Stimulated activated CD8-positive, alpha-beta memory T cell treated with anti-CD3 and anti-CD28 coated beads, Interleukin-7, amount 100 ng/mL, for 4 hours (primary cell): ENCODE results near the gene NLN.
"Not testable (repeated sequence)": the region's sequence is repeated elsewhere in the genome, so short reads cannot be mapped to it uniquely, and the experiment has no call there.

Experiments
- DNase-seq, 2 donors: peaks; one replicate each; pipeline ENCODE4 v3.0.0-alpha.2; 2020; ENCODE audit warnings: low read depth in 2 of 2

NLN gene

DNA sequence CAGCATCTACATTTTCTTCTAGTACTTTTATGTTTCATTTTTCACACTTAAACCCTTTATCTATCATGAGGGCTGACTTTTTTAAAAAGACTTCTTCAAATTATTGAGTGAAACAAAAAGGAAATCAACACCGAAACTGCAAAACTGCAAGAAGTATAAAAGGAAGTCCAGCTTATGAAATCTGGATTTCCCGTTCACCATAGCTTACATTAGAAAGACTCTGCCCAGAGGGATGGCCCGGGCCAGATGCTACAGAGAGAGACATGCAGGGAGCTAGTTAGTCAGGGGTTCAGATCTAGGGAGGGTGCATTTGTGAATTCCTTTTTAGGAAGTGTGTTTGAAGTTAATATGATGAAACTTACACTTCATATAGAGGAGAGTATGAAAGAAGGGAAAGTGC is 10.0 kb downstream of the NLN start:
- not testable (repeated sequence) for DNase-seq

DNA sequence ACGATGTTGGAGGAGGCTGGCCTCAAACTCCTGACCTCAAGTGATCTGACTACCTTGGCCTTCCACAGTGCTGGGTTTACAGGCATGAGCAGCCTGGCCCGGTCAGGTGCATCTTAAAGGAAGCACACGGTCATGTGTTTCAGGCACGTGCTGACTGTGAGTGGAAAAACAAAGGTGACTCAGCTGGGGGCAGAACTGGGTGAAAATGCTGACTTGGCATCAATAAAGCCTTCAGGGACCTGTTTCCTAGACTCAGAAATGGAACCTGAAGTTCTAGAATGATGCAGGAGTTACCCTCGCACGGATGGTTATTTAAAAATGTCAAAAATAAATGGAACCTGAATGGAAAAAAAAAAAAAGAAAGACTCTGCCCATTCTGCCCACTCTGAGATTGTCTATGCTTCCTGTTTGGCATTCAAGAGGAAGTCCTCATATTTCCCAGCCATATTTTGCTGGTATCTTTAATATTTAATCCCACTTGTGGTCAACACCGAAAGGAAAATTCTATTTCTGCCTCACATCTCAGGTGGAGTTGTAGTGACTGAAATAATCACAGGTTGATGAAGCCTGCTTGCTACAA is 12.3 kb downstream of the NLN start:
- DNase-seq, result not testable (repeated sequence)

DNA sequence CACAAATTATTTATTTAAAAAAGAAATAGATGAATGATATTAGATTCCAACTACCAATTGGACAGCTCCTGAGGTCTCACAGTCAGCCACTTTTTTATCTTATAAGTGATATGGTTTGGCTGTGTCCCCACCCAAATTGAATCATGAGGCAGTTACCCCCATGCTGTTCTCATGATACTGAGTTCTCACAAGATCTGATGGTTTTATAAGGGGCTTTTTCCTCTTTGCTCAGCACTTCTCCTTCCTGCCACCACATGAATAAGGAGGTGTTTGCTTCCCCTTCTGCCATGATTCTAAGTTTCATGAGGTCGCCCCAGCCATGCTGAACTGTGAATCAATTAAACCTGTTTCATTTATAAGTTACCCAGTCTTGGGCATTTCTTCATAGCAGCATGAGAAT is 12.9 kb downstream of the NLN start:
- no peak for DNase-seq

DNA sequence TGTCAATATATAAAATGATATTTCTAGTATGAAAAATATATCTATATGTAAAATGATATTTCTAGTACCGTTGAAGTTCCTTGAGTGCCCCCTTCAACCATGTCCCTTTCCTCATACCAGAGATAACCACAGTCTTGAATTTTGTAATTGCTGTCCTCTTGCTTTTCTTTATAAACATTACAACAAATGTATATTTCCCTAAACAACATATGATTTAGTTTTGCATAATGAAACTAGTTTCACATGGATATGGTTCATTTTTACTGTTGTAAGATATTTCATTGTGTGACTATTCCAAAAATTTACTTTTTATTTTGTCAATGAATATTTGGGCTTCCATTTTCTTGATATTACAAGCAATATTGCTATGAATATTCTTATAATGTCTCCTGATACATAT is 14.0 kb downstream of the NLN start:
- DNase-seq, result no peak

DNA sequence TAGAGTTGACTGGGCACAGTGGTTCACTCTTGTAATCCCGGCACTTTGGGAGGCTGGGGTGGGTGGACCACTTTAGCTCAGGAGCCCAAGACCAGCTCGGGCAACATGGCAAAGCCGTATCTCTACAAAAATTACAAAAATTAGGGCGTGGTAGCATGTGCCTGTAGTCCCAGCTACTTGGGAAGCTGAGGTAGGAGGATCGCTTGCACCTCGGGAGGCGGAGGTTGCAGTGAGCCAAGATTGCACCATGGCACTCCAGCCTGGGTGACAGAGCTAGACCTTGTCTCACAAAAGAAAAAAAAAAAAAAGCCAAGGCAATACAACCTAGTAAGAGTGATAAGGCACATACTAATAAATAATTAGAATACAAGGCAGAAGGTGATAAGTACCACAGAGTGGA is 15.8 kb downstream of the NLN start:
- DNase-seq, result no peak

DNA sequence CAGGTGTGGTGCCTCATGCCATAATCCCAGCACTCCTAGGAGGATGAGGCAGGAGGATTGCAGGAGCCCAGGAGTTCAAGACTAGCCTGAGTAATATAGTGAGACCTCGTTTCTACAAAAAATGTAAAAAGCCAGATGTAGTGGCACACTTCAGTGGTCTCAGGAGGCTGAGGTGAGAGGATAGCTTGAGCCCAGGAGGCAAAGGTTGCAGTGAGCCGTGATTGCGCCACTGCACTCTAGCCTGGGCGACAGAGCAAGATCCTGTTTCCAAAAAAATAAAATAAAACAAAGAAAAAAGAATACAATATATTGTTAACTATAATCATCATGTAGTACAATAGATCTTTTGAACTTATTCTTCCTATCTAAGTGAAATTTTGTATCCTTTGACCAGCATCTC is 16.3 kb downstream of the NLN start:
- DNase-seq, result no peak

DNA sequence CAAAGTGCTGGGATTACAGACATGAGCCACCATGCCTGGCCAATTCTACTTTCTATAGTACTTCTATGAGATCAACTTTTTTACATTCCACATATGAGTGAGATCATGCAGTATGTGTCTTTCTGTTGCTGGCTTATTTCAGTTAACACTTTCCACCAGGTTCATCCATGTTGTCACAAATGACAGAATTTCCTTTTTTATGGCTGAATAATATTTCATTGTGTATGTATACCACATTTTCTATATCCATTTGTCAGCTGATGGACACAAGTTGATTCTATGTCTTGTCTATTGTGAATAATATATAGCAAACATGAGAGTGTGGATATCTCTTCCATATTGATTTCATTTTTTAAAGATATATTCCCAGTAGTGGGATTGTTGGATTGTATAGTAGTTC is 17.2 kb downstream of the NLN start:
- DNase-seq, result no peak

DNA sequence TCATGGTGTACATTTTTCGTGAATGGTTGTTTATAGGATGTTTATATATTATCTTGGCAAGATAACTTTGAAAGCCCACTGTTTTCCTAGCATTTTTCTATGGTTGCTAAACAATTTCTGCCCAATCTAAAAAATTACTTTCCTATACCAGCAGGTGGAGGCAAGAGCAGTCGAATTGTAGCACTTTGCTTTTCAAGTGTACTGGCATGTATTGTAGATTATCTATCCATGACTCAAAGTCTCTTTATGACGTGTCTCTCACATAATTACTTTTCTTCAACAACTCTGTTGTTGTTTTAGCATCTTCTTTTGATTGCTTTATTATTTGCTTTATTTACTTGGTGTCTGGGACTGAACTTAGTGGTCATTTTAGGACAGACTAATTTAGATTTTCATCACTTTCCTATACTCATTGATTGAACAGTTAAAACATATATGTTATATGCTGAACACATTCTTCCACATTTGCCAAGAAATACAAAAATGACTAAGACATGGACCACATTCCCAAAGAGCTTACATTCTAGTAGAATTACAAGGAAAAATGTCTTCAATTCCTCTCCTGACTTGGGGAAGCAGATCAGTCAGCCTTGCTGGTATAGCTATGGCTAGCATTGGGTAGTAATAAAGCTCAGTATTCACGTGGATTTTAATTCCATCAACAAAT is 20.7 kb downstream of the NLN start:
- no peak for DNase-seq

DNA sequence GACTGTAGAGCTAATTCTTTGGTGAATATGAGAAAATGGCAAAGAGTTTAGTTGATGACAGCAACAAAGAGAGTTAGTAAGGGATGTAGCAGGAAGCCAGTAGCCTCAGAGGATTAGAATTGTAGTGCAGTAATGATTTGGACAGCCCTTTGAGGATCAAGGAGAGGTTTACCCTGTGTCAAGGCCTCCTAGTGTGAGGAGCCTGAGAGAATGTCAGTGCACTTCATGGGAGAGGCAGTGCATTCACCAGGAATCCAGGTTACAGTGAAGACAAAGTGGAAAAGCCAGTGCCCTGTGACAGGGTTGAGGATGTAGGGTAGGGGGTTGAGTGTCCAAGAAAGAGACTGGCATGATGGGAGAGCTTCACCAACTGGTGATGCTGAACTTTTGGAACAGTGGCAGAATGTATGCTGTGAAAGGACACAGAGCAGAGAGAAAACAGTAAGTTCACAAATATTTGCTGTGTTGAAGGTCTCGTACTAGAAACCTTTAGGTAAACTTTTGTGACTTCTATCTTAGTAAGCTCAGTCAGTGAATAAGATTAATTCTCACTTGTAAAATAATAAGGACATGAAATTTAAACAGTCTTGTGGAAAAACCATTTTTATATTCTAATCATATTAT is 27.3 kb downstream of the NLN start:
- no peak for DNase-seq

DNA sequence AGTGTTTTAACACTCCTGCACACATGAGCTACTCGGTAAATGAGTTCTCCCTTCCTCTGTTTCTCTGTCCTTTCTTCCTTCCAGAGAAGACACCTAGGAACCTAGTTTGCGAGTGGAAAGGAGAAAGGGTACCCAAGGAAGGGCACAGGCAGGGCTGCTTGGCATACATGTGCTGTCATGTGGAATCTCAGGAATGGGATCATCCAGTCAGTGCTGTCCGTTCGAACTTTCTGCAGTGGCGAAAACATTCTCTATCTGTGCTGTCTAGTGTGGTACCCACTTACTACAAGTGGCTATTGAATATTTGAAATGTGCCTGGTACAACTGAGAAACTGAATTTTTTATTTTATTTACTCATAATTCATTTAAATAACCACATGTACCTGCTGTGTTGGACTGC is 28.0 kb downstream of the NLN start:
- DNase-seq, result no peak

DNA sequence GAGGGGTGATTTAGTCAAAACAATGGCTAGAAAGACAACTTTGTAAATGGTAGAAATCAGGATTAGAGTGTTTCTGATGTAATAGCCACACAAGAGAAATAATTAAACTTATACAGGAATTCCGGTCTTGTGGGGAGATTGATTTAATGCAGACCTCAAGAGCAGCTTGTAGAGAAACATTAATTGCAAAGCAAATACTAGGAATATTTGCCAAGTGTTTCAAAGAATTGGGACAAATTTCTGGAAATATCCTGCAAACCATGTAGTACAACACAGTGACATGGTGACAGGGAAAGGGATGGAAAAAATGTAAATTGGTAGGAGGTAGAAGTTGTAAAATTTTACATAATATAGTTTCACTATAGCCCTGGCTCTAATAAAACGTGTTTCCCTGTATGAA is 28.9 kb downstream of the NLN start:
- DNase-seq, result no peak

DNA sequence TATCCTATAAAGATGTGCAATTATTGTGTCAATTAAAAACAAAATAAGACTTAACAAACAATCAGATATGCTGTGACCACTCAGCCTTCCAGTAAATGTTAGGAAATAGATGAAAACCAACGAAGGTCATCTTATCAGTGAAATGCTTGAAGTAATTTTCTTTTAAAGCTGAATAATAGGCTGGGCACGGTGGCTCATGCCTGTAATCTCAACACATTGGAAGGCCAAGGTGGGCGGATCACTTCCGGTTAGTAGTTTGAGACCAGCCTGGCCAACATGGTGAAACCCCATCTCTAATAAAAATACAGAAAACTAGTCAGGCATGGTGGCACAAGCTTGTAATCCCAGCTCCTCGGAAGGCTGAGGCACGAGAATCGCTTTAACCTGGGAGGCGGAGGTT is 31.2 kb downstream of the NLN start:
- DNase-seq, result no peak

DNA sequence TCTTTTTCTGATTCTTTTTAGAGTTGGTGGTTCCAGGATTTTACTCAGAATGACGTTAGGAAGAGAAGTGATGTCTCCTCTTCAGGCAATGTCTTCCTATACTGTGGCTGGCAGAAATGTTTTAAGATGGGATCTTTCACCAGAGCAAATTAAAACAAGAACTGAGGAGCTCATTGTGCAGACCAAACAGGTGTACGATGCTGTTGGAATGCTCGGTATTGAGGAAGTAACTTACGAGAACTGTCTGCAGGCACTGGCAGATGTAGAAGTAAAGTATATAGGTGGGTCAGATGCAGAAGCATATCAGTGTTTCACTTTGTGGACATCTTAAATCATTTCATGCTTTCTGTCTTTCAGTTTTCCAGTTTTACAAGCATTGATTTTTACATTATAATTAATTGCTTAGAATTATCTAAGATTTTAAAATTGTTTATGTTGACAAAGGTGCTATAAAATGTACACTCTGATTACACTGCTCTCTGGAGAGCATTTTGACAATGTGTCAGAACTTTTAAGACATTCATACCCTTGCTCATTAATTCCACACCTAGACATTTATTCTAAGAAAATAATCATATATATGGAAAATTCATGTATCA is 36.6 kb downstream of the NLN start:
- DNase-seq, result no peak

DNA sequence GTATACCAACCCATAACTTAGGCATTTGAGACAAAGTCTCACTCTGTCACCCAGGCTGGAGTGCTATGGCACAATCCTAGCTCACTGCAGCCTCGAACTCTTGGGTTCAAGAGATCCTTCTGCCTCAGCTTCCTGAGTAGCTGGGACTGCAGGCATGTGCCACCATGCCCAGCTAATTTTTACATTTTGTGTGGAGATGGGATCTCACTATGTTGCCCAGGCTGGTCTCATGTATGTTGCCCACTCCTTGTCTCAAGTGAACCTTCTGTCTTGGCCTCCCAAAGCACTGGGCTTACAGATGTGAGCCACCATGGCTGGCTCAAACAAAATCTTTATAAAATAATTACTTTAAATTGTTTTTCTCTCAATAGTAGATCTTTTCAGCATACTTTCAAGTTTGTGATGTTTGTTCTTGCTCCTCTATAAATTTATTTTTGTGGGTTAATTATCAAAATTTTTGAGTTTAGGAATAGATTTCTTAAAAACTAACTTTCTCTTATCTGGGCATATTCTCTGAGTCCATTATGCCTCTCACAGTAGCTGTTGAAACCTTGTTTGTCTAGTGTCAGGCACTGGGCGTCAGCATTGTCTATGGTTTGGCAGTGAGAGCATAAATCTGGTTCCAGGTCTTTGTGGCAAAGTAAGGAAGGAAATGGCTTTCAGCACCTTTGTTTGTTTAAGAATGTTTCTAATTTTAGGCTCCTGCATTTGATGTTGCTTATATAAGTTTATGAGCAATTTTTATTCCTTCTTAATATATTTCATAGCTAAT is 38.7 kb downstream of the NLN start:
- DNase-seq, result peak; percentile 11 to 26

DNA sequence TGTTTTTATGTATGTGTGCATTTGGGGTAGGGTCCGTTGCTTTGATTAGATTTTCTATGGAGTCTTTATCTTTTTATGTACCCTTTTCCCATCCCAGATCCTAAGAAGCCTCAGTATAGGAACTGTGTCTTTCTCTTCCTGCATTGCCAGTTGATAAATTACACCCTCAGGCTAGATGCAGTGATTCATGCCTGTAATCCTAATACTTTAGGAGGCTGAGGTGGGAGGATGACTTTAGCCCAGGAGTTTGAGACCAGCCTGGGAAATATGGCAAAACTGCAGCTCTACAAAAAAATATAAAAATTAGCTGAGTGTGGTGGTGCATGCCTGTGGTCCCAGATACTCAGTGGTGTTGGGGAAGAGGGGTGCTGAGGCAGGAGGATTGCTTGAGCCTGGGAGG is 40.2 kb downstream of the NLN start:
- no peak for DNase-seq

DNA sequence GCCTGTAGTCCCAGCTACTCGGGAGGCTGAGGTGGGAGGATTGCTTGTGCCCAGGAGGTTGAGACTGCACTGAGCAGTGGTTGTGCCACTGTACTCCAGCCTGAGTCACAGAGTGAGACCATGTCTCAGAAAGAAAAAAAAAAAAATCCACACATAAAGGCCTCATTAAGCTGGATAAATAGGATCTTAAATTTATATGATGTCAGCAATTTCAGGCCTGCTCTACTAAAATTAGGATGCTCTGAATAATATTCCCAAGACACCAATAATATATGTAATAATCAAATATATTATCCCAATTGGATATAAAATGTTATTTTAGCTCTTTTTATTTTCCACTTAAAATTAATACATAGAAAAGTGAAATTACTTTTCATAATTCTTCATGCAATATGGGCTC is 43.6 kb downstream of the NLN start:
- DNase-seq, result no peak

DNA sequence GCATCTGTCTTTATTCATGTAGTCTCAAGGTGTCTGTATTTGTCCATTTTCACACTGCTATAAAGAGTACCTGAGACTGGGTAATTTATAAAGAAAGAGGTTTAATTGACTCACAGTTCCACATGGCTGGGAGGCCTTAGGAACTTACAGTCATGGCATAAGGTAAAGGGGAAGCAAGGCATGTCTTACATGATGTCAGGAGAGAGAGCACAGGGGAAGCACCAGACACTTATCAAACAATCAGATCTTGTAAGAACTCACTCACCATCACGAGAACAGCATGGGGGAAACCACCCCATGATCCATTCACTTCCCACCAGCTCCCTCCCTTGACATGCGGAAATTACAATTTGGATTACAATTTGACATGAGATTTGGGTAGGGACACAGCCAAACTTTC is 44.2 kb downstream of the NLN start:
- DNase-seq, result no peak

DNA sequence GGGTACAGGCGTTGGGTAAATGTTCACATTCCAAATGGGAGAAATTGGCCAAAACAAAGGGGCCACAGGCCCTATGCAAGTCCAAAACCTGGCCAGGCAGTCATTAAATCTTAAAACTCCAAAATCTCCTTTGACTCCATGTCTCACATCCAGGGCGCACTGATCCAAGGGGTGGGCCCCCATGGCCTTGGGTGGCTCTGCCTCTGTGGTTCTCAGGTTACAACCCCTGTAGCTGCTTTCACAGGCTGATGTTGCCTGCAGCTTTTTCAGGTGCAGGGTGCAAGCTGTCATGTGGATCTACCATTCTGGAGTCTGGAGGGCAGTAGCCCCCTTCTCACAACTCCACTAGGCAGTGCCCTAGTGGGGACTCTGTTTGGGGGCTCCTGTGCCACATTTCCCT is 44.8 kb downstream of the NLN start:
- no peak for DNase-seq

DNA sequence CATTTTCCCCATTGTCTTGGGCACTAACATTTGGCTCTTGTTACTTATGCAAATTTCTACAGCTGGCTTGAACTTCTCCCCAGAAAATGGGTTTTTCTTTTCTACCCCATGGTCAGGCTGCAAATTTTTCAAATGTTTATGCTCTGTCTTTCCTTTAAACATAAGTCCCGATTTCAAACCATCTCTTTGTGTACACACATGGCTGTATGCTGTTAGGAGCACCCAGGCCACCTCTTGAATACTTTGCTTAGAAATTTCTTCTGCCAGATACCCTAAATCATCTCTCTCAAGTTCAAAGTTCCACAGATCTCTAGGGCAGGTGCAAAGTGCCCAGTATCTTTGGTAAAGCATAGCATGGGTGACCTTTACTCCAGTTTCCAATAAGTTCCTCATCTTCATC is 45.6 kb downstream of the NLN start:
- DNase-seq, result no peak

DNA sequence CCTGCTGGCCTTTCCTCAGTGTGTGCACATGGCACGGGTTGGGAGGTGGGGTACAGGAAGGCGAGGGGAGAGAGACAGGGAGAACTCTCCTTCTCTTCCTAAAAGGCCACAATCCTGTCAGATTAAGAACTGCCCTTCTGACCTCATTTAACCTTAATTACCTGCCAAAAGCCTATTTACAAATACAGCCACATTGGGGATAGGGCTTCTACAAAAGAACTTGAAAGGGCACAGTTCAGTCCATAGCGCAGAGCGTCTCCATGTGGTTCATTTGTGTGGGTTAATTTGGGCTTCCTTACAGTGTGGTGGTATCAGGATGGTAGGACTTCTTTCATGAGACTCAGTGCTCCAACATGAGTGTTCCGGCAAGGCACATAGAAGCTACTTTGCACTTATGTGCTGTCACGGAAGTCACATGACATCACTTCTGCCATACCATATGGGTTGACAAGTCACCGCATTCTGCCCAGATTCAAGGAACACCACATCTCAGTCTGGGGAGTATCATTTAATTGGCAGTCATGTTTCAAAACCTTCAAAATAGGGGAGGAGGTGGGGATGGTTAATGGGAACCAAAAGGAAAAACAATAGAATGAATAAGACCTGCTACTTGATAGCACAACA is 46.8 kb downstream of the NLN start:
- no peak for DNase-seq

DNA sequence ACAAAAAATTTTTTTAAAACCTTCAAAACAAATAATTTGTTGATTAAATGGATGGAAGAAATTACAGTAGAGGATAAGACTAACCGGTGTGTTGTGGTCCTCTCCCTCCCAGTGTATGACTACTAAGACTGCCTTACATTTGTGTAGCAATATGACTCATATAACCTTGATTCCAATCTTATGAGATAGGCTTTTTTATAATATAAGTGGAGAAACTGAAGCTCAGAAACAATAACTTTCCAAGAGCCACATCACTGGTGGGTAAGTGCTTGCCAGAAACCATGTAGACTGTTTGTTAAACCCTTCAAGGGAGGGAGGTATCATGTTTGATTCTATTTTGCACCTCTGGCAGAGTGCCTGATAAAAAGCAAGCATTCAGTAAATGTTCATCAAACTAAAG is 47.5 kb downstream of the NLN start:
- DNase-seq, result no peak

DNA sequence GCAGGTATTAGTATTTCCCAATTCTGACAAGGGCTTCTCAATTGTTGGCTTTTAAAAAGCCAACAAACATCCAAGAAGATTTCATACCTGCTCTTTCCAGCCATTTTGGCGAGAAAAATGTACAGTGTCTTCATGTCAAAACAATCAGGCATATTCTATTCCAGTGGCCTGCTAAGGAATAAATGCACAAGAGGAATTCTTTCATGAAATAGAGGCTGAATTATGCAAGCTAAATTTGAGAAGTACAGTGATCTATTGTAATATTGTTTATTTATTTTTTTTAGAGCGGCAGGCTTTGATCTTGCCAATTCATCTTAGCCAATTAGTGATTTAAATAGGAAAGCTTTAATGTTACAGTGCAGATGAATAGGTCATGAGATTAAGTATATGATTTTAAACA is 49.3 kb downstream of the NLN start:
- no peak for DNase-seq
